IMR-90 (cell line): ENCODE measurements around the gene TREM1.

Experiments
- BHLHE40 ChIP-seq: fragments of 150-350 bp; IDR thresholded peaks from 2 replicates; pipeline ENCODE4 v1.6.1; 2016; ENCODE audit warnings: mild to moderate bottlenecking, low read depth, low read length
- CEBPB ChIP-seq: IDR thresholded peaks from 2 replicates; pipeline ENCODE4 v1.6.1; 2012; ENCODE audit warnings: low read depth, low read length, improper control_type of control experiment
- CTCF ChIP-seq: conservative IDR thresholded peaks from 2 replicates; pipeline ENCODE4 v1.5.1; 2012; ENCODE audit warnings: mild to moderate bottlenecking, low read depth, low read length, improper control_type of control experiment
- ELK1 ChIP-seq: fragments of 150-350 bp; IDR thresholded peaks from 2 replicates; pipeline ENCODE4 v1.6.1; 2016; ENCODE audit warnings: low read depth, mild to moderate bottlenecking, low read length, moderate library complexity, borderline replicate concordance
- FOS ChIP-seq: fragments of 150-350 bp; IDR thresholded peaks from 2 replicates; pipeline ENCODE4 v1.6.1; 2016; ENCODE audit warnings: low read depth, low read length
- MAFK ChIP-seq: IDR thresholded peaks from 2 replicates; pipeline ENCODE4 v1.6.1; 2012; ENCODE audit warnings: low read depth, low read length, improper control_type of control experiment
- MAZ ChIP-seq: IDR thresholded peaks from 2 replicates; pipeline ENCODE4 v1.6.1; 2012; ENCODE audit warnings: low read depth, mild to moderate bottlenecking, low read length, improper control_type of control experiment, moderate library complexity, borderline replicate concordance
- MXI1 ChIP-seq: IDR thresholded peaks from 2 replicates; pipeline ENCODE4 v1.6.1; 2012; ENCODE audit warnings: low read depth, mild to moderate bottlenecking, low read length, moderate library complexity, borderline replicate concordance
- NFE2L2 ChIP-seq: fragments of 150-350 bp; IDR thresholded peaks from 2 replicates; pipeline ENCODE4 v1.6.1; 2016; ENCODE audit warnings: low read depth, mild to moderate bottlenecking, low read length
- POLR2A ChIP-seq: IDR thresholded peaks from 2 replicates; pipeline ENCODE4 v1.6.1; 2012; ENCODE audit warnings: mild to moderate bottlenecking, low read depth, low read length
- RAD21 ChIP-seq: IDR thresholded peaks from 2 replicates; pipeline ENCODE4 v1.6.1; 2012; ENCODE audit warnings: low read length, improper control_type of control experiment
- RCOR1 ChIP-seq: IDR thresholded peaks from 2 replicates; pipeline ENCODE4 v1.6.1; 2012; ENCODE audit warnings: mild to moderate bottlenecking, low read length, improper control_type of control experiment; ENCODE audit not compliant: insufficient replicate concordance
- RFX5 ChIP-seq: IDR thresholded peaks from 2 replicates; pipeline ENCODE4 v1.8.0; 2012; ENCODE audit warnings: low read depth, mild to moderate bottlenecking, low read length, moderate library complexity
- USF2 ChIP-seq: fragments of 150-350 bp; IDR thresholded peaks from 2 replicates; pipeline ENCODE4 v1.6.1; 2017; ENCODE audit warnings: mild to moderate bottlenecking, antibody characterized with exemption, low read length, low read depth

GRCh38 chr6:41302638-41303037, 16.2 kb upstream of the TREM1 start:
- TF ChIP-seq CTCF (no peak), MAFK (no peak), MXI1 (no peak), BHLHE40 (no peak), POLR2A (no peak), RFX5 (no peak), RAD21 (no peak), RCOR1 (no peak), CEBPB (no peak), USF2 (no peak), MAZ (no peak), ELK1 (no peak), FOS (no peak), NFE2L2 (no peak)
